PC-3 (cell line): ENCODE results near the gene TAS1R3. TPM values are rescaled to one million over a fixed set of nuclear protein-coding genes. Genes with fewer than 3 reads are reported as not detected.

Experiments
- ATAC-seq: fragments of 200-7000 bp; cut with Tn5 transposase; 2 replicates; pipeline ENCODE4 v1.9.1; 2020; ENCODE audit warnings: mild to moderate bottlenecking, moderate library complexity
- Bru-seq: library from RNA; stranded (reverse); fragments of 400-500 nt; gene quantifications from one replicate; lab custom pipeline; 2021; lab: Mats Ljungman, UMichigan
- BruChase-seq, 2 experiments: library from RNA; stranded (reverse); fragments of 400-500 nt; gene quantifications; one replicate each; lab custom pipeline; 2021; lab: Mats Ljungman, UMichigan
- BruUV-seq: library from RNA; stranded (reverse); fragments of 400-500 nt; replicated peaks from 2 replicates; lab custom pipeline; 2021; lab: Mats Ljungman, UMichigan
- CTCF ChIA-PET: fragments of 300-600 bp; sonication (Branson Sonifier 250); formaldehyde crosslinking; loops from one replicate; lab custom pipeline; 2022; ENCODE audit warnings: antibody characterized with exemption; lab: Charles Lee
- POLR2A ChIA-PET: fragments of 300-600 bp; sonication (Branson Sonifier 250); formaldehyde crosslinking; loops from one replicate; lab custom pipeline; 2022; ENCODE audit warnings: antibody characterized with exemption; ENCODE audit not compliant: unreplicated experiment; lab: Charles Lee
- DNase-seq: peaks from one replicate; pipeline ENCODE4 v3.0.0-alpha.2; 2015
- H2AFZ ChIP-seq: fragments of 300-600 bp; sonication (generic); 2 replicates; pipeline ENCODE4 v1.6.0; 2016; ENCODE audit warnings: antibody characterized with exemption, low read length
- H3F3A ChIP-seq: fragments of 300-600 bp; sonication (generic); one replicate; pipeline ENCODE4 v1.6.0; 2017; ENCODE audit warnings: antibody characterized with exemption, low read length, control low read depth, mild to moderate bottlenecking; ENCODE audit not compliant: unreplicated experiment
- H3K27ac ChIP-seq: fragments of 300-600 bp; sonication (generic); 2 replicates; pipeline ENCODE4 v1.5.1; 2016; ENCODE audit warnings: mild to moderate bottlenecking, low read length
- H3K27me3 ChIP-seq: fragments of 300-600 bp; sonication (generic); 2 replicates; pipeline ENCODE4 v1.6.1; 2016; ENCODE audit warnings: low read length, mixed read lengths
- H3K36me3 ChIP-seq: fragments of 300-600 bp; sonication (generic); 2 replicates; pipeline ENCODE4 v1.6.1; 2016; ENCODE audit warnings: low read depth, mixed run types, low read length, mixed read lengths
- H3K4me1 ChIP-seq: fragments of 300-600 bp; sonication (generic); 2 replicates; pipeline ENCODE4 v1.5.1; 2016; ENCODE audit warnings: low read length; ENCODE audit not compliant: insufficient read depth
- H3K4me2 ChIP-seq: fragments of 300-600 bp; sonication (generic); 2 replicates; pipeline ENCODE4 v1.6.0; 2016; ENCODE audit warnings: low read length
- H3K4me3 ChIP-seq: fragments of 300-600 bp; sonication (generic); 2 replicates; pipeline ENCODE4 v1.5.1; 2016; ENCODE audit warnings: mild to moderate bottlenecking, low read length, mixed read lengths
- H3K79me2 ChIP-seq: fragments of 300-600 bp; sonication (generic); 2 replicates; pipeline ENCODE4 v1.6.1; 2017; ENCODE audit warnings: low read length, mixed read lengths
- H3K9ac ChIP-seq: fragments of 300-600 bp; sonication (generic); 2 replicates; pipeline ENCODE4 v1.6.0; 2016; ENCODE audit warnings: mild to moderate bottlenecking, low read length
- H3K9me2 ChIP-seq: fragments of 300-600 bp; sonication (generic); replicated peaks from 2 replicates; pipeline ENCODE4 v1.6.1; 2016; ENCODE audit warnings: mixed run types, low read length, mixed read lengths
- H3K9me3 ChIP-seq: fragments of 300-600 bp; sonication (generic); 2 replicates; pipeline ENCODE4 v1.6.1; 2016; ENCODE audit warnings: low read length, mixed read lengths
- H4K20me1 ChIP-seq: fragments of 300-600 bp; sonication (generic); 2 replicates; pipeline ENCODE4 v1.6.1; 2016; ENCODE audit warnings: low read length, mixed read lengths
- EZH2 ChIP-seq: fragments of 300-600 bp; sonication (generic); IDR thresholded peaks from one replicate; pipeline ENCODE4 v1.6.1; 2017; ENCODE audit warnings: antibody characterized with exemption, mild to moderate bottlenecking, low read length; ENCODE audit not compliant: unreplicated experiment
- EZH2phosphoT487 ChIP-seq: fragments of 300-600 bp; sonication (generic); IDR thresholded peaks from 2 replicates; pipeline ENCODE4 v1.6.1; 2018; ENCODE audit warnings: mild to moderate bottlenecking, antibody characterized with exemption, low read length, borderline replicate concordance
- intact Hi-C: fragments of 100-400 bp; cut with micrococcal nuclease; formaldehyde crosslinking; loops from 2 replicates; pipeline ENCODE4 v1.9.0; 2023
- long read RNA-seq: library from polyadenylated mRNA; unstranded; transcript quantifications from one replicate; pipeline ENCODE4 v2.0.0, GENCODE V29; 2021; ENCODE audit not compliant: unreplicated experiment
- total RNA-seq: library from RNA; depleted of rRNA; stranded (reverse); fragments of >200 nt; gene quantifications from 2 replicates; pipeline ENCODE4 v1.2.3, GENCODE V29; 2014; rRNA removed
- TF ChIP-seq, protein P1 (sequence below): fragments of 300-600 bp; sonication (generic); conservative IDR thresholded peaks from 2 replicates; pipeline ENCODE4 v1.5.1; 2017; ENCODE audit warnings: antibody characterized with exemption, low read depth, mild to moderate bottlenecking, low read length

Gene TAS1R3
- total RNA-seq, result 1.9 and 4.3 TPM in 2 replicates
- Bru-seq, nascent RNA, result percentile 28 among the genes with signal in this experiment
- BruChase-seq, experiment 1, labeled RNA remaining after a 6-hour chase, result percentile 40 among the genes with signal in this experiment
- BruChase-seq, experiment 2, labeled RNA remaining after a 2-hour chase, result percentile 44 among the genes with signal in this experiment
- long read RNA-seq, partial matches to known transcripts, result 0 of 3 reads
- long read RNA-seq, other reads (novel, unspliced or antisense), result 2 of 3 reads

DNA sequence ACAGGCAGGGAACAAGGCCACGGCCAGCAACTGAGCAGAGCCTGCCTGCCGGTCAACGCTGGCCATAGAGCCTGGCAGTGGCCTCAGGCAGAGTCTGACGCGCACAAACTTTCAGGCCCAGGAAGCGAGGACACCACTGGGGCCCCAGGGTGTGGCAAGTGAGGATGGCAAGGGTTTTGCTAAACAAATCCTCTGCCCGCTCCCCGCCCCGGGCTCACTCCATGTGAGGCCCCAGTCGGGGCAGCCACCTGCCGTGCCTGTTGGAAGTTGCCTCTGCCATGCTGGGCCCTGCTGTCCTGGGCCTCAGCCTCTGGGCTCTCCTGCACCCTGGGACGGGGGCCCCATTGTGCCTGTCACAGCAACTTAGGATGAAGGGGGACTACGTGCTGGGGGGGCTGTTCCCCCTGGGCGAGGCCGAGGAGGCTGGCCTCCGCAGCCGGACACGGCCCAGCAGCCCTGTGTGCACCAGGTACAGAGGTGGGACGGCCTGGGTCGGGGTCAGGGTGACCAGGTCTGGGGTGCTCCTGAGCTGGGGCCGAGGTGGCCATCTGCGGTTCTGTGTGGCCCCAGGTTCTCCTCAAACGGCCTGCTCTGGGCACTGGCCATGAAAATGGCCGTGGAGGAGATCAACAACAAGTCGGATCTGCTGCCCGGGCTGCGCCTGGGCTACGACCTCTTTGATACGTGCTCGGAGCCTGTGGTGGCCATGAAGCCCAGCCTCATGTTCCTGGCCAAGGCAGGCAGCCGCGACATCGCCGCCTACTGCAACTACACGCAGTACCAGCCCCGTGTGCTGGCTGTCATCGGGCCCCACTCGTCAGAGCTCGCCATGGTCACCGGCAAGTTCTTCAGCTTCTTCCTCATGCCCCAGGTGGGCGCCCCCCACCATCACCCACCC is at the start of gene TAS1R3:
TAS1R3 (plus strand) TSS at position 213 of the 898 bp plus-strand sequence; CDS start at position 279, 66 bp downstream.
- intact Hi-C loops, result loop anchor here (2.0 kb wide), 1 partner anchor 13 kb away; no protein-coding TSS in a partner anchor
- peaks cover 10% of the 10 kb centered on the region for H3K79me2 ChIP-seq
- no peaks in the 10 kb centered on the region for H3K27me3 ChIP-seq
- no peak within 1 kb of the TSS for H2AFZ ChIP-seq
- peak within 1 kb of the TSS; percentile 68 for H3K27ac ChIP-seq
- ATAC-seq (peak; percentile 39), DNase-seq (peak; percentile 86)
- H3K4me3 ChIP-seq, result no peak within 1 kb of the TSS
- no TSS peak for BruUV-seq
- TF ChIP-seq, protein P1, sequence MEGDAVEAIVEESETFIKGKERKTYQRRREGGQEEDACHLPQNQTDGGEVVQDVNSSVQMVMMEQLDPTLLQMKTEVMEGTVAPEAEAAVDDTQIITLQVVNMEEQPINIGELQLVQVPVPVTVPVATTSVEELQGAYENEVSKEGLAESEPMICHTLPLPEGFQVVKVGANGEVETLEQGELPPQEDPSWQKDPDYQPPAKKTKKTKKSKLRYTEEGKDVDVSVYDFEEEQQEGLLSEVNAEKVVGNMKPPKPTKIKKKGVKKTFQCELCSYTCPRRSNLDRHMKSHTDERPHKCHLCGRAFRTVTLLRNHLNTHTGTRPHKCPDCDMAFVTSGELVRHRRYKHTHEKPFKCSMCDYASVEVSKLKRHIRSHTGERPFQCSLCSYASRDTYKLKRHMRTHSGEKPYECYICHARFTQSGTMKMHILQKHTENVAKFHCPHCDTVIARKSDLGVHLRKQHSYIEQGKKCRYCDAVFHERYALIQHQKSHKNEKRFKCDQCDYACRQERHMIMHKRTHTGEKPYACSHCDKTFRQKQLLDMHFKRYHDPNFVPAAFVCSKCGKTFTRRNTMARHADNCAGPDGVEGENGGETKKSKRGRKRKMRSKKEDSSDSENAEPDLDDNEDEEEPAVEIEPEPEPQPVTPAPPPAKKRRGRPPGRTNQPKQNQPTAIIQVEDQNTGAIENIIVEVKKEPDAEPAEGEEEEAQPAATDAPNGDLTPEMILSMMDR, result no peak
- no peak for TF ChIP-seq EZH2
- TF ChIP-seq EZH2phosphoT487, result no peak
- peak within 1 kb of the TSS; percentile 54 for H3K4me2 ChIP-seq
- peaks cover 12% of the 10 kb centered on the region; the same call in 1 of the 2 replicates for H3K36me3 ChIP-seq
- H3K9ac ChIP-seq, result 0 out of 2 replicates have a peak within 1 kb of the TSS, but pooled peaks have one; percentile 11
- ChIA-PET POLR2A (no interaction called here), CTCF (no interaction called here)
- no peaks in the 10 kb centered on the region for H3F3A ChIP-seq
- H3K4me1 ChIP-seq, result peaks cover 39% of the 10 kb centered on the region
- no peaks in the 10 kb centered on the region for H3K9me3 ChIP-seq
- no peaks in the 10 kb centered on the region for H4K20me1 ChIP-seq
- no peaks in the 10 kb centered on the region for H3K9me2 ChIP-seq

DNA sequence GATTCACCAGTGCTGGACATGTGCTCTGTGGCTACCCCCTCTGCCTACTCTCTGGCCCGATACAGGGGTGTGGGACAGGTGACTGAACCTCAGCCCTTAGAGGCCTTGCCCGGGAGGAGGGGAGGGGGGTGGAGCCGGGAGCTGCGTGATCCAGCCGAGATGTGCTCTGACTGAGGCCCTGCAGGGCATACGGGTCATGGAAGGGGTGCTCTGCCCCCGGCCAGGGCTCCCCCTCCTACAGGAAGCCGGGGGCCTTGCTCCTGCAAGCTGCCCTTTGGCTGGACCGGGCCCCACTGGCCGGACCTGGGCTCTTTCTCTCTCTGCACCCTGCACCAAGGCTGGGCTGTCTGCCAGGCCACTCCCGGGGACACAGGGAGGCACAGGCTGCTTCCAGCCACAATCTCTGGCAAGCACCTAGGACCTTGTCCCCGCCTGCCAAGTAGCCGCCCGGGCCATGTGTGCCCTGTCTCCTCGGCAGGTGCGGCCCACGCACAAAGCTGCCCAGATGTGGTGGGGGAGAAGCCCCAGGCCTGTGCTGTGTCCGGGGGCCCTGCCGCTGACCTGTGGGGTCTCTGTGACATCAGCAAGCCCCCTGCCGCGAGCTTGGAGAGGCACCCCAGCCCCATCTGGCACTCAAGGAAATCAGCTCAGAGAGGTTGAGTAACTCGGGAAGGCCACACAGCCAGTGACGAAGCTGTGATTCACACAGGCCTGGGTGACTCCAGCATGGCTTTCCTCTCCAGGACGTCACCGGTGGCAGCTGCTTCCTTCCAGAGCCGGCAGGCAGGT is 49.4 kb upstream of the TAS1R3 start:
- POLR2A ChIA-PET, result interaction anchor here (0.6 to 0.7 kb wide), 2 partner anchors 124 to 268 kb away, joined by 3 read pairs; no protein-coding TSS in a partner anchor
- Histone ChIP-seq H3K9ac (peak overlapping the region; percentile 63), H3K4me2 (peak overlapping the region; percentile 55), H3K79me2 (no peaks in the 10 kb centered on the region), H4K20me1 (no peaks in the 10 kb centered on the region), H3K36me3 (no peaks in the 10 kb centered on the region), H3K27me3 (no peaks in the 10 kb centered on the region), H2AFZ (peak overlapping the region; percentile 31), H3K9me2 (no peaks in the 10 kb centered on the region), H3K4me1 (peaks cover 24% of the 10 kb centered on the region), H3K9me3 (no peaks in the 10 kb centered on the region), H3K27ac (peak overlapping the region; percentile 82), H3F3A (no peaks in the 10 kb centered on the region), H3K4me3 (peak overlapping the region; percentile 4; the same call in 1 of the 2 replicates)
- intact Hi-C loops, result no loop called here
- no TSS peak for BruUV-seq
- CTCF ChIA-PET, result interaction anchor here (0.6 to 2.3 kb wide), 2 partner anchors 10 to 40 kb away, joined by 3 to 23 read pairs; no protein-coding TSS in a partner anchor
- TF ChIP-seq, protein P1, result no peak
- TF ChIP-seq EZH2phosphoT487, result no peak
- no peak for TF ChIP-seq EZH2
- DNase-seq (peak; percentile 97), ATAC-seq (peak; percentile 81)
